Panc1 (cell line): ENCODE measurements around the gene FAM200C. TPM values are rescaled to one million over a fixed set of nuclear protein-coding genes. Genes with fewer than 3 reads are reported as not detected.

Source experiments
- ATAC-seq: fragments of 200-7000 bp; cut with Tn5 transposase; 2 replicates; pipeline ENCODE4 v1.9.1; 2020; ENCODE audit warnings: mild to moderate bottlenecking, moderate library complexity
- BruUV-seq: library from RNA; stranded (reverse); fragments of 400-500 nt; replicated peaks from 2 replicates; lab custom pipeline; 2021; lab: Mats Ljungman, UMichigan
- CTCF ChIA-PET: fragments of 300-600 bp; sonication (Branson Sonifier 250); formaldehyde crosslinking; loops from one replicate; lab custom pipeline; 2022; ENCODE audit warnings: antibody characterized with exemption; lab: Charles Lee
- POLR2A ChIA-PET: fragments of 300-600 bp; sonication (Branson Sonifier 250); formaldehyde crosslinking; loops from one replicate; lab custom pipeline; 2022; ENCODE audit warnings: antibody characterized with exemption; lab: Charles Lee
- DNase-seq: peaks from one replicate; pipeline ENCODE4 v3.0.0-alpha.2; 2010; ENCODE audit warnings: low read depth, low spot score
- H3K27ac ChIP-seq: 2 replicates; pipeline ENCODE4 v1.5.1; 2011; ENCODE audit warnings: mild to moderate bottlenecking, low read length, inconsistent platforms
- H3K27me3 ChIP-seq: fragments of 200-500 bp; sonication (Bioruptor generic); 2 replicates; pipeline ENCODE4 v1.6.0; 2014; ENCODE audit warnings: low read length, inconsistent platforms; ENCODE audit not compliant: control insufficient read depth, insufficient read depth
- H3K36me3 ChIP-seq: fragments of 200-500 bp; sonication (Bioruptor generic); 2 replicates; pipeline ENCODE4 v1.5.1; 2014; ENCODE audit warnings: inconsistent platforms, mild to moderate bottlenecking, low read length, moderate library complexity; ENCODE audit not compliant: control insufficient read depth, insufficient read depth
- H3K4me1 ChIP-seq: 2 replicates; pipeline ENCODE4 v1.5.1; 2011; ENCODE audit warnings: inconsistent platforms, mild to moderate bottlenecking, low read length, moderate library complexity; ENCODE audit not compliant: control insufficient read depth, insufficient read depth
- H3K4me3 ChIP-seq, 2 experiments: 2 replicates each; pipeline ENCODE4 v1.5.1; 2011 to 2012; ENCODE audit warnings: low read depth in 2 of 2, low read length in 2 of 2, mild to moderate bottlenecking in 2 of 2, inconsistent platforms in 1 of 2, moderate library complexity in 1 of 2
- H3K9me3 ChIP-seq: fragments of 200-500 bp; sonication (Bioruptor generic); 2 replicates; pipeline ENCODE4 v1.5.1; 2014; ENCODE audit warnings: low read depth, mild to moderate bottlenecking, inconsistent platforms, low read length, moderate library complexity; ENCODE audit not compliant: control insufficient read depth, insufficient read depth
- CTCF ChIP-seq: fragments of 450-650 bp; IDR thresholded peaks from 2 replicates; pipeline ENCODE4 v1.5.1; 2017; ENCODE audit warnings: mild to moderate bottlenecking
- POLR2AphosphoS5 ChIP-seq: IDR thresholded peaks from 2 replicates; pipeline ENCODE4 v1.6.1; 2012; ENCODE audit warnings: mild to moderate bottlenecking, low read depth, low read length, moderate library complexity
- REST ChIP-seq, 2 experiments: IDR thresholded peaks; 2 replicates each; pipeline ENCODE4 v1.6.1; 2011 to 2012; ENCODE audit warnings: low read depth in 2 of 2, control low read depth in 1 of 2, low read length in 1 of 2, mild to moderate bottlenecking in 1 of 2, moderate library complexity in 1 of 2; ENCODE audit not compliant: insufficient read depth in 1 of 2
- SIN3A ChIP-seq: IDR thresholded peaks from 2 replicates; pipeline ENCODE4 v1.6.1; 2012; ENCODE audit warnings: low read depth, mild to moderate bottlenecking, low read length, moderate library complexity, borderline replicate concordance; ENCODE audit not compliant: insufficient read depth
- TCF7L2 ChIP-seq: IDR thresholded peaks from 2 replicates; pipeline ENCODE4 v1.6.1; 2011; ENCODE audit warnings: mild to moderate bottlenecking, low read depth, low read length, inconsistent platforms
- in situ Hi-C: cut with HindIII; loops from 2 replicates; pipeline ENCODE4 v1.10.0; 2016; ENCODE audit warnings: low sequenced_read_pairs, low pct_unique_long_range_greater_than_20kb
- intact Hi-C: fragments of 100-400 bp; cut with micrococcal nuclease; formaldehyde crosslinking; loops from one replicate; pipeline ENCODE4 v1.10.0; 2022; ENCODE audit not compliant: unreplicated experiment
- total RNA-seq: library from RNA; stranded (reverse); gene quantifications from one replicate; pipeline ENCODE4 v1.2.1, GENCODE V29; 2021; ENCODE audit not compliant: unreplicated experiment

FAM200C gene
- total RNA-seq, 1 experiment from 2014 or later: 3.0 TPM

GRCh38 chr5:160448886-160449285 is 49.0 kb upstream of the FAM200C start:
- intact Hi-C loops: no loop called here
- CTCF ChIA-PET: no interaction called here
- Histone ChIP-seq H3K4me3 (no peak overlapping the region), H3K27me3 (no peaks in the 10 kb centered on the region), H3K9me3 (no peaks in the 10 kb centered on the region), H3K36me3 (no peaks in the 10 kb centered on the region), H3K4me1 (no peaks in the 10 kb centered on the region), H3K27ac (no peak overlapping the region)
- ATAC-seq (no peak), DNase-seq (no peak)
- TF ChIP-seq POLR2AphosphoS5 (no peak), CTCF (no peak), REST (IDR thresholded peaks at IDR 0.05; ENCODE audit: insufficient read depth in 1 of 2, low read depth in 2 of 2, low read length in 1 of 2) (no peak), SIN3A (no peak), TCF7L2 (no peak)
- in situ Hi-C loops: no loop called here
- BruUV-seq: no TSS peak
- POLR2A ChIA-PET: no interaction called here

- no peaks in the 10 kb centered on the region for H3K9me3 ChIP-seq
- no TSS peak for BruUV-seq
- H3K27me3 ChIP-seq: no peaks in the 10 kb centered on the region
- ATAC-seq (no peak), DNase-seq (no peak)
- POLR2A ChIA-PET: interaction anchor here (0.6 kb wide), 1 partner anchor 14 kb away, joined by 5 read pairs; no protein-coding TSS in a partner anchor
- no peaks in the 10 kb centered on the region for H3K36me3 ChIP-seq
- intact Hi-C loops (no loop called here), in situ Hi-C loops (no loop called here)
- H3K27ac ChIP-seq: no peak overlapping the region
- H3K4me3 ChIP-seq: no peak overlapping the region
- TF ChIP-seq CTCF (no peak), POLR2AphosphoS5 (no peak)
- CTCF ChIA-PET: no interaction called here
- H3K4me1 ChIP-seq: no peaks in the 10 kb centered on the region
These were observed 45.9 kb upstream of the FAM200C start for GRCh38 chr5:160445751-160446150.
